DOHH2 (cell line): Measurements from ENCODE around the gene HELZ.

Experiments used
- H3F3A ChIP-seq: fragments of 200-600 bp; sonication (generic), shearing (Covaris generic); 2 replicates; pipeline ENCODE4 v1.6.0; 2016; ENCODE audit warnings: antibody characterized with exemption, mild to moderate bottlenecking; ENCODE audit not compliant: control insufficient read depth, insufficient read depth
- H3K27ac ChIP-seq: fragments of 200-600 bp; sonication (generic); 2 replicates; pipeline ENCODE4 v1.5.1; 2014; ENCODE audit warnings: low read depth, mild to moderate bottlenecking, low read length, moderate library complexity
- H3K27me3 ChIP-seq: fragments of 200-600 bp; sonication (generic); 2 replicates; pipeline ENCODE4 v1.6.1; 2014; ENCODE audit warnings: mild to moderate bottlenecking, low read length, mixed read lengths; ENCODE audit not compliant: control insufficient read depth
- H3K36me3 ChIP-seq: fragments of 200-600 bp; sonication (generic); 2 replicates; pipeline ENCODE4 v1.6.1; 2014; ENCODE audit warnings: mild to moderate bottlenecking, low read length, moderate library complexity, mixed read lengths; ENCODE audit not compliant: control insufficient read depth
- H3K4me1 ChIP-seq: fragments of 200-600 bp; sonication (generic); 2 replicates; pipeline ENCODE4 v1.6.1; 2014; ENCODE audit warnings: mild to moderate bottlenecking, low read length, mixed read lengths; ENCODE audit not compliant: control insufficient read depth
- H3K4me2 ChIP-seq: fragments of 200-600 bp; sonication (generic); 2 replicates; pipeline ENCODE4 v1.6.0; 2014; ENCODE audit warnings: mild to moderate bottlenecking, low read length, moderate library complexity
- H3K4me3 ChIP-seq: fragments of 200-600 bp; sonication (generic); 2 replicates; pipeline ENCODE4 v1.5.1; 2014; ENCODE audit warnings: mild to moderate bottlenecking, low read length, mixed read lengths
- H3K79me2 ChIP-seq: fragments of 200-600 bp; sonication (generic); 2 replicates; pipeline ENCODE4 v1.6.1; 2014; ENCODE audit warnings: mild to moderate bottlenecking, low read length, mixed read lengths; ENCODE audit not compliant: control insufficient read depth
- H3K9me2 ChIP-seq: fragments of 200-600 bp; sonication (generic); replicated peaks from 2 replicates; pipeline ENCODE4 v1.6.1; 2014; ENCODE audit warnings: mild to moderate bottlenecking, low read length, mixed read lengths; ENCODE audit not compliant: control insufficient read depth
- H3K9me3 ChIP-seq: fragments of 200-600 bp; sonication (generic); 2 replicates; pipeline ENCODE4 v1.6.1; 2014; ENCODE audit warnings: antibody characterized with exemption, low read length, mixed read lengths; ENCODE audit not compliant: control insufficient read depth, insufficient read depth
- H4K20me1 ChIP-seq: fragments of 200-600 bp; sonication (generic); 2 replicates; pipeline ENCODE4 v1.6.0; 2014; ENCODE audit warnings: low read depth, mild to moderate bottlenecking, antibody characterized with exemption, low read length, moderate library complexity; ENCODE audit not compliant: control insufficient read depth, insufficient read depth
- EZH2phosphoT487 ChIP-seq: fragments of 200-600 bp; sonication (generic); IDR thresholded peaks from 2 replicates; pipeline ENCODE4 v1.6.1; 2017; ENCODE audit warnings: borderline replicate concordance, mild to moderate bottlenecking, antibody characterized with exemption, low read length, moderate library complexity, mixed read lengths
- TF ChIP-seq, protein P1 (sequence below): fragments of 200-600 bp; sonication (generic); IDR thresholded peaks from one replicate; pipeline ENCODE4 v1.5.1; 2014; ENCODE audit warnings: antibody characterized with exemption, mild to moderate bottlenecking, low read depth, low read length; ENCODE audit not compliant: poor library complexity, severe bottlenecking

The HELZ gene

GRCh38 chr17:67124450-67125148 lies 120.4 kb downstream of the HELZ start:
- no peaks in the 10 kb centered on the region for H3K9me2 ChIP-seq
- no peak overlapping the region for H3K4me2 ChIP-seq
- H3K9me3 ChIP-seq: no peaks in the 10 kb centered on the region
- H3K4me1 ChIP-seq: no peaks in the 10 kb centered on the region
- H3K4me3 ChIP-seq: no peak overlapping the region
- TF ChIP-seq, protein P1, sequence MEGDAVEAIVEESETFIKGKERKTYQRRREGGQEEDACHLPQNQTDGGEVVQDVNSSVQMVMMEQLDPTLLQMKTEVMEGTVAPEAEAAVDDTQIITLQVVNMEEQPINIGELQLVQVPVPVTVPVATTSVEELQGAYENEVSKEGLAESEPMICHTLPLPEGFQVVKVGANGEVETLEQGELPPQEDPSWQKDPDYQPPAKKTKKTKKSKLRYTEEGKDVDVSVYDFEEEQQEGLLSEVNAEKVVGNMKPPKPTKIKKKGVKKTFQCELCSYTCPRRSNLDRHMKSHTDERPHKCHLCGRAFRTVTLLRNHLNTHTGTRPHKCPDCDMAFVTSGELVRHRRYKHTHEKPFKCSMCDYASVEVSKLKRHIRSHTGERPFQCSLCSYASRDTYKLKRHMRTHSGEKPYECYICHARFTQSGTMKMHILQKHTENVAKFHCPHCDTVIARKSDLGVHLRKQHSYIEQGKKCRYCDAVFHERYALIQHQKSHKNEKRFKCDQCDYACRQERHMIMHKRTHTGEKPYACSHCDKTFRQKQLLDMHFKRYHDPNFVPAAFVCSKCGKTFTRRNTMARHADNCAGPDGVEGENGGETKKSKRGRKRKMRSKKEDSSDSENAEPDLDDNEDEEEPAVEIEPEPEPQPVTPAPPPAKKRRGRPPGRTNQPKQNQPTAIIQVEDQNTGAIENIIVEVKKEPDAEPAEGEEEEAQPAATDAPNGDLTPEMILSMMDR: no peak
- no peak for TF ChIP-seq EZH2phosphoT487
- H3K79me2 ChIP-seq: no peaks in the 10 kb centered on the region
- peaks cover 8% of the 10 kb centered on the region; the same call in 1 of the 2 replicates for H3F3A ChIP-seq
- H3K27ac ChIP-seq: no peak overlapping the region
- peaks cover 62% of the 10 kb centered on the region for H3K36me3 ChIP-seq
- no peaks in the 10 kb centered on the region for H3K27me3 ChIP-seq
- no peaks in the 10 kb centered on the region for H4K20me1 ChIP-seq

DNA sequence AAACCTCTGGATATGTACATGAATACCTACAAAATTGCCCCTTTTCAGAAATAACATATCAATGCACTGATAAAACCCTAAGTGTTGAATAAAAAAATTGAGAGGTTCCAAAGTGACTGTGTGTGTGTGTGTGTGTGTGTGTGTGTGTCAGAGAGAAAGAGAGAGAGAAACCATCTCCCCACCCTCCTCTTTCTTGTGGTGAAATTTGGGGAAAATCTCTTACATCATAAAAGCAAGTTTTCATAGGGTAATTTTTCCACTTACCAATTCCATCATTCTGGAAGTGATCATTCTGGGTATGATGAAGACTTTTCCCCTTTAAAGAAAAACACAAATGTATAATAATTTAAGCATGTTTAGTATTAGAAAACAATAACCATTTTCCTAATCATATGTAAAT lies 121.3 kb downstream of the HELZ start:
- Histone ChIP-seq H3K4me2 (no peak overlapping the region), H3F3A (peaks cover 8% of the 10 kb centered on the region; the same call in 1 of the 2 replicates), H3K4me3 (no peak overlapping the region), H3K9me3 (no peaks in the 10 kb centered on the region), H3K79me2 (no peaks in the 10 kb centered on the region), H3K27ac (no peak overlapping the region), H3K27me3 (no peaks in the 10 kb centered on the region), H3K9me2 (no peaks in the 10 kb centered on the region), H3K36me3 (peaks cover 69% of the 10 kb centered on the region), H3K4me1 (no peaks in the 10 kb centered on the region), H4K20me1 (no peaks in the 10 kb centered on the region)
- TF ChIP-seq, protein P1: no peak
- no peak for TF ChIP-seq EZH2phosphoT487

GRCh38 chr17:67121316-67121891 lies 123.6 kb downstream of the HELZ start:
- no peak for TF ChIP-seq EZH2phosphoT487
- TF ChIP-seq, protein P1: no peak

More at GRCh38 chr17:67121316-67121891, 123.6 kb downstream of the HELZ start:
- Histone ChIP-seq H3K9me2 (no peaks in the 10 kb centered on the region), H3K9me3 (no peaks in the 10 kb centered on the region), H3K27me3 (no peaks in the 10 kb centered on the region), H3K4me3 (no peak overlapping the region), H3F3A (peaks cover 5% of the 10 kb centered on the region; the same call in 1 of the 2 replicates), H3K4me1 (no peaks in the 10 kb centered on the region), H3K27ac (no peak overlapping the region), H4K20me1 (no peaks in the 10 kb centered on the region), H3K4me2 (no peak overlapping the region), H3K79me2 (no peaks in the 10 kb centered on the region), H3K36me3 (peaks cover 60% of the 10 kb centered on the region)
